Caco-2 (cell line): ENCODE results near the gene LRPAP1. TPM values are rescaled to one million over a fixed set of nuclear protein-coding genes. Genes with fewer than 3 reads are reported as not detected.

Experiments used
- BruUV-seq: library from RNA; stranded (reverse); fragments of 400-500 nt; replicated peaks from 2 replicates; lab custom pipeline; 2021; lab: Mats Ljungman, UMichigan
- CTCF ChIA-PET: fragments of 300-600 bp; sonication (Branson Sonifier 250); formaldehyde crosslinking; loops from one replicate; lab custom pipeline; 2022; ENCODE audit warnings: antibody characterized with exemption; lab: Charles Lee
- POLR2A ChIA-PET: fragments of 300-600 bp; sonication (Branson Sonifier 250); formaldehyde crosslinking; loops from one replicate; lab custom pipeline; 2022; ENCODE audit warnings: antibody characterized with exemption; lab: Charles Lee
- DNase-seq, 2 experiments: peaks; one replicate each; pipeline versions ENCODE4 v3.0.0 to v3.0.0-alpha.2; 2020 to 2022
- H3K27me3 ChIP-seq: replicated peaks from 2 replicates; pipeline ENCODE4 v1.6.0; 2011; ENCODE audit warnings: low read length; ENCODE audit not compliant: control insufficient read depth, insufficient read depth
- H3K36me3 ChIP-seq: 2 replicates; pipeline ENCODE4 v1.5.1; 2011; ENCODE audit warnings: low read length; ENCODE audit not compliant: control insufficient read depth, insufficient read depth
- H3K4me1 ChIP-seq: fragments of 250-450 bp; sonication (Bioruptor Pico); 2 replicates; pipeline ENCODE4 v1.5.1; 2020; ENCODE audit warnings: mild to moderate bottlenecking
- H3K4me3 ChIP-seq: 2 replicates; pipeline ENCODE4 v1.5.1; 2011; ENCODE audit warnings: low read depth, mild to moderate bottlenecking, control low read depth, low read length
- H3K9me3 ChIP-seq: fragments of 250-450 bp; sonication (Bioruptor Pico); 2 replicates; pipeline ENCODE4 v1.5.1; 2020; ENCODE audit warnings: mild to moderate bottlenecking, moderate library complexity
- H3K27ac Mint-ChIP-seq: one replicate; pipeline ENCODE4 v1.8.0; 2022; ENCODE audit warnings: mixed read lengths; ENCODE audit not compliant: unreplicated experiment
- H3K27me3 Mint-ChIP-seq: one replicate; pipeline ENCODE4 v1.8.0; 2022; ENCODE audit warnings: mixed read lengths; ENCODE audit not compliant: insufficient read depth, unreplicated experiment
- H3K36me3 Mint-ChIP-seq: one replicate; pipeline ENCODE4 v1.8.0; 2022; ENCODE audit warnings: mild to moderate bottlenecking, mixed read lengths; ENCODE audit not compliant: insufficient read depth, unreplicated experiment
- H3K4me1 Mint-ChIP-seq: one replicate; pipeline ENCODE4 v1.8.0; 2022; ENCODE audit warnings: low read depth, mixed read lengths; ENCODE audit not compliant: unreplicated experiment
- H3K4me3 Mint-ChIP-seq: one replicate; pipeline ENCODE4 v1.8.0; 2022; ENCODE audit warnings: mild to moderate bottlenecking, moderate library complexity, mixed read lengths; ENCODE audit not compliant: unreplicated experiment
- H3K9me3 Mint-ChIP-seq: one replicate; pipeline ENCODE4 v1.8.0; 2022; ENCODE audit warnings: mixed read lengths; ENCODE audit not compliant: unreplicated experiment
- intact Hi-C: fragments of 100-400 bp; cut with micrococcal nuclease; formaldehyde crosslinking; loops from one replicate; pipeline ENCODE4 v1.10.0; 2022; ENCODE audit not compliant: unreplicated experiment
- total RNA-seq: library from RNA; stranded (reverse); gene quantifications from 2 replicates; pipeline ENCODE4 v1.2.3, GENCODE V29; 2022
- TF ChIP-seq, protein P1 (sequence below), 2 experiments: fragments of 200-600 bp in 1 of 2; IDR thresholded peaks; 1 replicate in 1 of 2; 2 replicates in 1 of 2; pipeline versions ENCODE4 v1.5.1 to v1.8.0; 2011 to 2022; ENCODE audit warnings: antibody characterized with exemption in 1 of 2, control low read depth in 1 of 2, inconsistent platforms in 1 of 2, low read depth in 1 of 2, low read length in 1 of 2, mild to moderate bottlenecking in 1 of 2, moderate library complexity in 1 of 2; ENCODE audit not compliant: insufficient read depth in 1 of 2, severe bottlenecking in 1 of 2, unreplicated experiment in 1 of 2

The LRPAP1 gene
- total RNA-seq, 1 experiment from 2014 or later: 224 TPM

DNA sequence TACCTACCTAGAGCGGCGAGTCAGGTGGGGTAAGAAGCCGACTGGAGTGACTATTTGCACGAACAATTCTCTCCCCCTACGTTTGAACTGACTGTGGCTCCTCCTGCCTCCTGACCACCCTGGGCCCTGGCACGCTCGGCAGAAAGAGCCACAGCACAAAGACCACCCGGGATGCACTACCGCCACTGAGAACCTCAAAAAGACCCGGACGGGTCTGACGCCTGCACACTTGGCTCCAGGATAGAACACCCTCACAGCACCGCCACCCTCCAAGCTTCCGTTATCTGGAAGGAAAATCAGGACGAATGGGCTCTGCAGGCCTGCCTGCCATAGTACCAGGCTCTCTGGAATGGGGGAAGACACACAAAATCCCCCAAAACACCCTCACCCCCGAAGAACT, 2.2 kb downstream of the LRPAP1 start:
- Mint-ChIP-seq H3K4me1 (peaks cover 7% of the 10 kb centered on the region), H3K36me3 (peaks cover 46% of the 10 kb centered on the region), H3K27ac (no peak overlapping the region), H3K9me3 (peaks cover 2% of the 10 kb centered on the region), H3K27me3 (no peaks in the 10 kb centered on the region), H3K4me3 (peak overlapping the region; percentile 88)
- H3K4me1 ChIP-seq: peaks cover 14% of the 10 kb centered on the region
- H3K4me3 ChIP-seq: no peak overlapping the region
- H3K9me3 ChIP-seq: no peaks in the 10 kb centered on the region
- no peak for DNase-seq
- ChIA-PET POLR2A (no interaction called here), CTCF (no interaction called here)
- H3K27me3 ChIP-seq: no peaks in the 10 kb centered on the region
- TF ChIP-seq, protein P1, sequence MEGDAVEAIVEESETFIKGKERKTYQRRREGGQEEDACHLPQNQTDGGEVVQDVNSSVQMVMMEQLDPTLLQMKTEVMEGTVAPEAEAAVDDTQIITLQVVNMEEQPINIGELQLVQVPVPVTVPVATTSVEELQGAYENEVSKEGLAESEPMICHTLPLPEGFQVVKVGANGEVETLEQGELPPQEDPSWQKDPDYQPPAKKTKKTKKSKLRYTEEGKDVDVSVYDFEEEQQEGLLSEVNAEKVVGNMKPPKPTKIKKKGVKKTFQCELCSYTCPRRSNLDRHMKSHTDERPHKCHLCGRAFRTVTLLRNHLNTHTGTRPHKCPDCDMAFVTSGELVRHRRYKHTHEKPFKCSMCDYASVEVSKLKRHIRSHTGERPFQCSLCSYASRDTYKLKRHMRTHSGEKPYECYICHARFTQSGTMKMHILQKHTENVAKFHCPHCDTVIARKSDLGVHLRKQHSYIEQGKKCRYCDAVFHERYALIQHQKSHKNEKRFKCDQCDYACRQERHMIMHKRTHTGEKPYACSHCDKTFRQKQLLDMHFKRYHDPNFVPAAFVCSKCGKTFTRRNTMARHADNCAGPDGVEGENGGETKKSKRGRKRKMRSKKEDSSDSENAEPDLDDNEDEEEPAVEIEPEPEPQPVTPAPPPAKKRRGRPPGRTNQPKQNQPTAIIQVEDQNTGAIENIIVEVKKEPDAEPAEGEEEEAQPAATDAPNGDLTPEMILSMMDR (IDR thresholded peaks at IDR 0.05; ENCODE audit: insufficient read depth in 1 of 2, low read depth in 1 of 2, low read length in 1 of 2, severe bottlenecking in 1 of 2, unreplicated experiment in 1 of 2): no peak
- intact Hi-C loops: no loop called here
- no TSS peak for BruUV-seq
- peaks cover 4% of the 10 kb centered on the region for H3K36me3 ChIP-seq

DNA sequence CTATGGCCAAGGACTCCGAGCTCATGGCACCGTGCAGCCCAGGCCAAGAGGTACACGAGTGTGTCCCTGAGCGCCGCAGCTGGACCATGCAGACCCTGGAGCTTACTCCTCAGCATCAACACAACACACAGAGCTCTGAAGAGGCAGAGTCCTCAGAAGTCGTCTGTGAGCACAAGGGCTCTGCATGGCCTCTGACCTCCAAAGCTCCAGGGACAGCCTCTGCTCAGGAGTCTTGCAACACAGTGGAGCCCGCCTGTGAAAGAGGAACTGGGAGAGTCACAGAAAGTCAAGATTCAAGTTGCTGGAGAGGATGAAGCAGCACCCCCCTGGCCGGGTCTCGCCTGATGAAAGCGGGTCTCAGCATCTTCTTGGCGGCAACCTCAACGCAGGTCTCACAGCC, 2.9 kb downstream of the LRPAP1 start:
- TF ChIP-seq, protein P1 (IDR thresholded peaks at IDR 0.05; ENCODE audit: insufficient read depth in 1 of 2, low read depth in 1 of 2, low read length in 1 of 2, severe bottlenecking in 1 of 2, unreplicated experiment in 1 of 2): no peak
- Mint-ChIP-seq H3K4me3 (no peak overlapping the region), H3K27me3 (no peaks in the 10 kb centered on the region), H3K4me1 (peaks cover 7% of the 10 kb centered on the region), H3K36me3 (peaks cover 53% of the 10 kb centered on the region), H3K27ac (no peak overlapping the region), H3K9me3 (no peaks in the 10 kb centered on the region)
- BruUV-seq: no TSS peak
- H3K4me3 ChIP-seq: no peak overlapping the region
- POLR2A ChIA-PET: no interaction called here
- no peaks in the 10 kb centered on the region for H3K27me3 ChIP-seq
- H3K9me3 ChIP-seq: no peaks in the 10 kb centered on the region
- H3K4me1 ChIP-seq: peaks cover 14% of the 10 kb centered on the region
- no peak for DNase-seq
- CTCF ChIA-PET: no interaction called here
- intact Hi-C loops: no loop called here
- H3K36me3 ChIP-seq: peaks cover 4% of the 10 kb centered on the region

DNA sequence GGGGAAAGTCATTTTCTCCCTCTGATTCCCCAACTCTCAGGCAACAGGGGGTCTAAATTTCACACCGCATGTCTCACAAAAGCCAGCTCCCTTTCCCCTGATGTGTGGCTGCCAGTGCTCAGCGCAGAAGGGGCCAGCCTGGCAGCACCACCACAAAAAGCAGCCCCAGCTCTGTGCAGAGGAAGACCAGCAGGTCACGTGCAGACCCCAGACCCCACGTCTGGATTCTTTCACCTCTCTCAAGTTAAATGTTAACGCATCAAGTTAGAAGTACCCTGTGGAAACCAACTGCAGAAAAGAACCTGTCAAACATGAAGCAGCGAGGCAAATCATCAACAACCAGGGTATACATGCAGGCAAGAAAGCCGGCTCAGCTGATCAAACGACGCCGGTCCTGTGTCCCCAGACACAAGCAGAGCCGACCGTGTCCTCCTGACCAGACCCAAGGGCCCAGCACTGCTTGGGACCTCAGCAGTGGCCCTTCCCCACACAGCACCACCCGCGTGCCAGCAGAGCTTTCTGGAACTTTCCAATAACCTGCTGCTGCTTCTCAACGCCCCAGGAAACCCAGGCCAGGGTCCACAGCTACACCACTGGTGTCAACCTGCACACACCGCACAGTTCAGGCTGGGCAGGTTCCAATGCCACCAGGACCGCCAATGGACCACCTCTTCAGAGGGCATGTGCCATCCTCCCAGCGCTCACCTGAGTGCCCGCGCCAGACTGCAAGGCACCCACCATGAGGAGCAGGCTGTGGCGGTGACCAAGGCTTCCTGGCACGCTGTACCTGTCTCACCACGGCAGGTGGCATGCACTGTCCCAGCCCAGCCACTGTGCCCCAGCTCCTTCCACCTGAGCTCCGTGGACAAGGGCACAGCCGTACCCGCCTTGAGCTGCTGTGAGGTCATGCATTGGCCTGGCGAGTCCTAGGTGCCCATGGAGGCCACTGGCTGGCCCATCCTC, 4.0 kb downstream of the LRPAP1 start:
- Histone ChIP-seq H3K4me3 (no peak overlapping the region), H3K9me3 (no peaks in the 10 kb centered on the region), H3K36me3 (peaks cover 6% of the 10 kb centered on the region), H3K27me3 (no peaks in the 10 kb centered on the region), H3K4me1 (peaks cover 14% of the 10 kb centered on the region)
- DNase-seq: no peak
- intact Hi-C loops: no loop called here
- H3K9me3 Mint-ChIP-seq: no peaks in the 10 kb centered on the region
- no peak overlapping the region for H3K27ac Mint-ChIP-seq
- ChIA-PET POLR2A (no interaction called here), CTCF (no interaction called here)
- TF ChIP-seq, protein P1 (IDR thresholded peaks at IDR 0.05; ENCODE audit: insufficient read depth in 1 of 2, low read depth in 1 of 2, low read length in 1 of 2, severe bottlenecking in 1 of 2, unreplicated experiment in 1 of 2): no peak
- H3K27me3 Mint-ChIP-seq: no peaks in the 10 kb centered on the region
- peaks cover 7% of the 10 kb centered on the region for H3K4me1 Mint-ChIP-seq
- peaks cover 56% of the 10 kb centered on the region for H3K36me3 Mint-ChIP-seq
- BruUV-seq: no TSS peak
- H3K4me3 Mint-ChIP-seq: no peak overlapping the region
